ENCODE results near the gene CALML5.

- no peak for TF ChIP-seq CTCF (IDR thresholded peaks at IDR 0.05; ENCODE audit: borderline replicate concordance, extremely low read depth, low read length, poor library complexity, severe bottlenecking)
- no peak for TF ChIP-seq EZH2 (IDR thresholded peaks at IDR 0.05; ENCODE audit: borderline replicate concordance, low read depth, low read length, severe bottlenecking)
Measured at GRCh38 chr10:5466451-5467206, 32.7 kb downstream of the CALML5 start.

All from DND-41 (cell line).